ENCODE data around the gene IMMP2L. TPM values are rescaled to one million over a fixed set of nuclear protein-coding genes. Genes with fewer than 3 reads are reported as not detected.

Gene IMMP2L
- total RNA-seq, 2 donors from 2014 or later = 7.3 to 7.7 TPM

DNA sequence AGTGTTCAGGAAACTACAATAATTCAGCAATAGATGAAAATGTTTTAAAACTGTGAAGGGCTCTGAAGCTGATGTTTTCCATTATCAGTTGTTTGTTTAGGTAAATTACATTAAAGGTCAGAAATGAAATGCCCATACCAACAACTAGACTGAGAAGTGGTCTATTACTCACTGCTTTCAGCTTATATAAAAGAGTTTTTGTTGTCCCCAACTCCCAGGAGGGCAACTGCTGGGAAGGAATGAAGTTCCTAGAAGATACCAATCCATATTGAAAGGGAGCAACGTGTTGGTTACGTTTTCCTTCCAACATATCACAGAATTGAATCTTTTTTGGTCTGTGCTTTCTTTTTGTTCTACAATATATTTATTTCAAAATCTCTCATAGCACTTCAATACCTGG is 802.0 kb downstream of the IMMP2L start:
- no peak overlapping the region for H3K4me3 ChIP-seq
- TF ChIP-seq, protein P1, sequence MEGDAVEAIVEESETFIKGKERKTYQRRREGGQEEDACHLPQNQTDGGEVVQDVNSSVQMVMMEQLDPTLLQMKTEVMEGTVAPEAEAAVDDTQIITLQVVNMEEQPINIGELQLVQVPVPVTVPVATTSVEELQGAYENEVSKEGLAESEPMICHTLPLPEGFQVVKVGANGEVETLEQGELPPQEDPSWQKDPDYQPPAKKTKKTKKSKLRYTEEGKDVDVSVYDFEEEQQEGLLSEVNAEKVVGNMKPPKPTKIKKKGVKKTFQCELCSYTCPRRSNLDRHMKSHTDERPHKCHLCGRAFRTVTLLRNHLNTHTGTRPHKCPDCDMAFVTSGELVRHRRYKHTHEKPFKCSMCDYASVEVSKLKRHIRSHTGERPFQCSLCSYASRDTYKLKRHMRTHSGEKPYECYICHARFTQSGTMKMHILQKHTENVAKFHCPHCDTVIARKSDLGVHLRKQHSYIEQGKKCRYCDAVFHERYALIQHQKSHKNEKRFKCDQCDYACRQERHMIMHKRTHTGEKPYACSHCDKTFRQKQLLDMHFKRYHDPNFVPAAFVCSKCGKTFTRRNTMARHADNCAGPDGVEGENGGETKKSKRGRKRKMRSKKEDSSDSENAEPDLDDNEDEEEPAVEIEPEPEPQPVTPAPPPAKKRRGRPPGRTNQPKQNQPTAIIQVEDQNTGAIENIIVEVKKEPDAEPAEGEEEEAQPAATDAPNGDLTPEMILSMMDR (IDR thresholded peaks at IDR 0.05) = no peak
- no peaks in the 10 kb centered on the region for H3K36me3 ChIP-seq
- DNase-seq (ENCODE audit: low spot score) = no peak
- no peak overlapping the region for H3K27ac ChIP-seq
- no peaks in the 10 kb centered on the region for H3K27me3 ChIP-seq
- H3K9me3 ChIP-seq = no peaks in the 10 kb centered on the region
- no peaks in the 10 kb centered on the region for H3K4me1 ChIP-seq

DNA sequence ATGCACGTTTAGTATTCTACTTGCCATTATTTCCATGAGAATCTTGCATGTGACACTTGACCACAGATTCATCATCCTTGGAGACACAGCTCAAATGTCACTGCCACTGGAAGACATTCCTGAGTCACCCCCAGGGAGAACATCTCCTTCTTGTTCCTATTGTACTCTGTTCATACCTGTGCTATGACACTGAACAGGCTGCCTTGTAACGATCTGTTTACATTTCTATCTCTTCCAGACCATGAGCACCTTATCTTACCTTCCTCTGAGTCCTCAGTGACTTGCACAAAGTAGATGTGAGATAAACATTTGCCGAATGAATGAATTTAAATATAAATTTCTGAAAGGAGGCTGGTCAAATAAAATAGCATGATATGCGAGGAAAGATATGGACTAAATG is 803.2 kb downstream of the IMMP2L start:
- no peak overlapping the region for H3K27ac ChIP-seq
- H3K36me3 ChIP-seq = no peaks in the 10 kb centered on the region
- no peak for DNase-seq (ENCODE audit: low spot score)
- TF ChIP-seq, protein P1 (IDR thresholded peaks at IDR 0.05) = no peak
- H3K9me3 ChIP-seq = no peaks in the 10 kb centered on the region
- no peak overlapping the region for H3K4me3 ChIP-seq
- H3K27me3 ChIP-seq = no peaks in the 10 kb centered on the region
- H3K4me1 ChIP-seq = no peaks in the 10 kb centered on the region

DNA sequence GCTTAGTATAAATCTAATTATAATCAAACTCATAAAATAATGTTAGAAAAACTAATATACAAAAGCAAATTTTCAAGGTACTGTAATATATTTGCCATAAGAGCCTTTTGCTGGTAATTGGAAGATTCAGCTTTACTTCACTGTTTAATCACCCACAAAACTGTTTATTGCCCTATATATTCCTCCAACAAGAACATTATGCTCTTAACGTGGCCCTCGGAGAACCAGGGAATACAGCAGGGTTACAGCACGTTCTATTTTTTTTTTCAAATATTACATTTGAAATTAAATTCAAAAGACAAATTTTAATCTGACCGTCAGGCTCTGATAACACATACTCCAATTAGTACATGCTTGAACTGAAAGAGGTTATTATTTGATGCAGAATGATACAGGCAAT is 807.6 kb downstream of the IMMP2L start:
- Histone ChIP-seq H3K27ac (no peak overlapping the region), H3K4me1 (no peaks in the 10 kb centered on the region), H3K4me3 (no peak overlapping the region), H3K36me3 (no peaks in the 10 kb centered on the region), H3K27me3 (no peaks in the 10 kb centered on the region), H3K9me3 (no peaks in the 10 kb centered on the region)
- TF ChIP-seq, protein P1 (IDR thresholded peaks at IDR 0.05) = no peak
- no peak for DNase-seq (ENCODE audit: low spot score)

DNA sequence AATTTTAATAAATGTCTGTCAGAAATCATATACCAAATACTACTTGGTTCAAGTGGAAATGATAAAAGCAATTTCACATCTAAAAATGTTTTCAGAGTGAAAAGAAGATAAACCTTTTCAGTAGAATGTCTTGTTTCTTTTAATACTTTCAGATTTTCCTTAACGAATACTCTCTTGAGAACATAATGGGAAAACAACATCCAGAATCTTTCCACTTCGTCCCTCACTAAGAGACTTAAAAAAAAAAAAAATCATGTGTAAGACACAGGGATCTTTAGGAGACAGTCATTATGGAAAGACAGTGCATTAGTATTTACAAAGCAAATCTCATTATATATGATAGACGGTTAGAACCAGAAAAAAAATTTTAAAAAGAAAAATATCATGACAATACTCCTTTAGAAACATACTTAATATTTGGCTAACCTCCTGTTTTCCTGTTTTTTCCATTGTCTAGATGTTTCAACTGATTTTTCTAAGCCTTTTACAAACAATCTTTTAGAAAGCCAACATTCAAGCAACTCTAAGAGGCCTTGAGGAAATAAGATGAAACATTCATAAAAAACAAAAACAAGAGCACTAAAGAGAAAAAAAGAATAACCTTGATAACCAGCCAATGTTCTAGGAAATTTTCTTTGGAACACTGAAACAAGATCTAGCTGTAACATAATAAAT is 811.2 kb downstream of the IMMP2L start:
- H3K9me3 ChIP-seq = peaks cover 0 to 17% of the 10 kb centered on the region in 2 donors
- TF ChIP-seq, protein P1 (IDR thresholded peaks at IDR 0.05) = no peak
- no peaks in the 10 kb centered on the region for H3K27me3 ChIP-seq
- no peaks in the 10 kb centered on the region for H3K4me1 ChIP-seq
- H3K36me3 ChIP-seq = no peaks in the 10 kb centered on the region
- no peak overlapping the region for H3K4me3 ChIP-seq
- H3K27ac ChIP-seq = no peak overlapping the region
- DNase-seq (ENCODE audit: low spot score) = no peak

DNA sequence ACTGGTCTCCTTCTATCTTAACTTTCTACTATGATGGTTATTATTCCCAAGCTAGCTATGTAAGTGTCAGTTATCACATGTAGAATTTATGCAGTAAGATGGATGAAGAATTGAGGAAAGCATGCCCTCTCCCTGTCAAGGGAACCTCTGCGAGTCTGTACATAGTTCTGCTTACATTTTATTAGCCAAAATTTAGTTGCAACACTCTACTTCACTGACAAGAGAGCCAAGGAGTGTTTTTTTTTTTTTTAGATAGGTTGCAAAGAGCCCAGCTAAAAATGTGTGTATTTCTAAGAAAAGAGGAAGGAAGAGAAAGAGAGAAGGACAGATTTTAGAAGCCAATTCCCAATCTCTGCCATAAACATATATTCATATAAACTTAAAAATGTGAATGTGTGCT is 829.1 kb downstream of the IMMP2L start:
- TF ChIP-seq, protein P1 (IDR thresholded peaks at IDR 0.05) = no peak
- Histone ChIP-seq H3K27me3 (no peaks in the 10 kb centered on the region), H3K36me3 (no peaks in the 10 kb centered on the region), H3K4me1 (no peaks in the 10 kb centered on the region), H3K27ac (no peak overlapping the region), H3K4me3 (no peak overlapping the region), H3K9me3 (no peaks in the 10 kb centered on the region)
- no peak for DNase-seq (ENCODE audit: low spot score)

DNA sequence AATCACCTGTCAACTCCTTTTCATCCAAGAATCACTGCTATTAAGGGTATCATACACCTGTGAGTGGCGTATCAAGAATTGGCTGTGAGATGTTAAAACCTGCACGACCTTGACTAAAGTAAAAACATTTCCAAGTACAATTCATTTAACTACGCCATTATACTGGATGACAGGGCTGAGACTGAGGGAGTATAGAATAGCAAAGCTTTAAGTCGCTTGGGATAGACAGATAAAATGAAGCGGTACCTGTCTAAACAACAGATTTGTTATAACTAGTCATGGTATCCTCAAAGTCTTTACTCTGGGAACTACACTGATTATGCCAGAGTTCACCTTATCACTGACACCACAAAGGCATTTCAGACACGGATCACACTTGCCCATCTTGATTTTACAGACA is 837.5 kb downstream of the IMMP2L start:
- no peak overlapping the region for H3K27ac ChIP-seq
- H3K4me3 ChIP-seq = no peak overlapping the region
- no peaks in the 10 kb centered on the region for H3K27me3 ChIP-seq
- no peaks in the 10 kb centered on the region for H3K9me3 ChIP-seq
- no peak for DNase-seq (ENCODE audit: low spot score)
- H3K36me3 ChIP-seq = no peaks in the 10 kb centered on the region
- TF ChIP-seq, protein P1 (IDR thresholded peaks at IDR 0.05) = no peak
- no peaks in the 10 kb centered on the region for H3K4me1 ChIP-seq

All from right atrium auricular region (tissue), 2 donors.